SKM-1 treated with dmso at 0.1 percent for 144 hours (cell line): ENCODE data around the gene RPL35.
A peak's percentile ranks its signal among the peaks of the same experiment; 100 is the strongest.

Experiments
- DNase-seq: peaks from one replicate; lab custom pipeline; 2025; ENCODE audit not compliant: unreplicated experiment; lab: John Stamatoyannopoulos, UW

The RPL35 gene

DNA sequence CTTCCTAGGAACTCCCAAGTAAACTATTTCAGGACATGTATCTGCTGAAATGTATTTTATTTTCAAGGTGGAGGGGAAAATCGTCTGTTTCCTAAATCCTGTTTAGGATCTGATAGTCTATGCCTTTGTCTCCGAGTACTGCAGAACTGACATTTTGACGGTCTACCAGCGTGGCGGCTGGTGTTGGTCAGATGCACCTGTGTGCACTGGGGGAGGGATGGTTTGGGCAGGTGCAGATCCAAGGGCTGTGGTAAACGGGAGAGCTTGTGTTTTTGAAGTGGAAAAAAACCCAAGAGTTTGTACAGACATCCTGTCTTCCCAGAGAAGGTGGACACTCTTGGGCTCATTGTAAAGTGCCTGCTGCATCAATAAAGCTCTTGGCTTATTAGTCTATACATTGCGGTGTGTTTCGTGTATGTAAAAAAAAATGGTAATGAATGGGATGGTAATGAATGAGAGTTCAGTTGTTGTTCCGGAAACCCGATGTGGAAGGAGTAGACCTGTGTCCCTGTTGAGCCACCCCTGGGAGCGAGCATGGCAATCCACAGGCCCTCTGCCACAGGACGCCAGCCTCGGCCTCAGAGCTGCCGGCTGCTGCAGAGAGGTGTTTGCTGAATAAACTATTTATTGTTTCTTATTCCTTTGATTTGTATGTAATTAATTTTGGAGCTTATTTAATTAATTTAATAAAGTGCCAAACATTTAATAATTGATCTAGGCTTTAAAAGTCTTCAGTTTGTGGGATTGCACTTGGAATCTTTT, 15.4 kb upstream of the RPL35 start:
- no peak for DNase-seq

DNA sequence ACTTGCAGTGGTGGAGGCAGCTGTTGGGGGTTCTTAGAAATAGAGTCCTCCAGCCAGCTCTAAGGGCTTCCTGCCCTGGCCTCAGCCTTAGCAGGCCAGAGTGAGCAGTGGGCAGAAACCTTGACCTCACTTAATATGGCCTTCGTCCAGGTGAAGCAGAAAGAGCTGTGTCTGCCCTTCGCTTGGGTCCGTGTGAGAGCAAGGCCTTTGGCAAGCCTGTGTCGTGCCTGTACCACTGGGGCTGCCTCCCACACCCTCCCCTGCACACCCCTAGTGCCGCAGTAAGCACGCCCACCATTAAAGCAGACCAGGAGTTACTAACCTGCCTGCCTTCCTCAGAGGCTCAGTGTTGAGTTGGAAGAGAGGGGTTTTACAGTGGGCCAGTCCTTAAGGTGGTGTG, 13.7 kb upstream of the RPL35 start:
- no peak for DNase-seq

DNA sequence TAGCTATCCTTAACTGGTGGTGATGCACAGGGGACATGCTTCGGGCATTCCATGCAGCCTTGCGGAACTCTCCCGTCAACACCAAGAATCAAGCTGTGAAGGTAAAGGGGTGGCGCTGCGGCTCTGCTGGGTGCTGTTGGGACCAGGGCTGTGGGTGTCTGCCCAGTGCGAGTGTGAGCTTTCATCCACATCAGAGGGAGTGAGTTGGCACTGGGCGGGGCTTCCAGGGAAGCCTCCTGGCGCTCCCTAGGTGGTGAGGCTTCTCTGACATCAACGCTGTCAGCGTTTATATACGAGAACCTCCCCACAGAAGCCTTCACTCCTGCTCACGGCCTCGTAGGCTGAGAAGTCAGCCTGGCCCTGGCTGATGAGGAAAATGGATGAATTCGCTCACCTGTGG, 11.9 kb upstream of the RPL35 start:
- DNase-seq: no peak

DNA sequence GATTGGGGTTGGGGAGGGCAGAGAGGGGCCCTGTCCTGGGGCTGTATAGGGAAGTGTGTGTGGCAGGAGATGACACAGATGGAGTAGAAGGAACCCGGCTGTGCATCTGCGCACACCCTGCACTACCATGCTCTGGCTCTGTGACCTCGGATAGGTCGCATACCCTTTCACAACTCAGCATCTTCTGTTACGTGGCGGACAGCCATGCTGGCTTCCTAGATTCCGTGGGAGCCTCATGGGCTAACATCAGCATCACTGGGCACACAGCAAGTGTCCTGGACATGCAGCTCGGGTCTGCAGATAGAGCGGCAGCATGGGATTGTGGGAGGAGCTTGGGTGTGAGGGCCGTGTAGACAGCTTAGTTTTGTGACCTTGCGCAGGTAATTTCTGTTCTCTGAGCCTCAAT, 9.4 kb upstream of the RPL35 start:
- DNase-seq: no peak

DNA sequence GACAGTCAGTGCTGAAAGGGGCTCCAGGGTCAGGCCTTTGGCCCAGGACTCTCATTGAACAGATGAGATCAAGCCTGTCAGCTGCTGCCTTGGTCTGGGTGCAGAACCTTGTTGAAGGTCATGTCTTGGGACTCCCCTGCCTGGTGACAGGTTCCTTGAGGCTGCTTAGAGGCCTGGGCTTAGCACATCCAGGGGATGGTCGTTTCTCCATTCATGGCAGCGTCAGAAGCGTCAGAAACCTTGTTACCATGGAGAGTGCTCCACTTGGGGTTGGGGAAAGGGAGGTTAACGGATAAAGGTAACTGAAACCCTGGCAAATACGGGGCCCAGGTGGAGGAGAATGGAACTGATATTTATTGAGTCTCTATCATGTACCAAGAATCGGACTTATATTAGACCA, 9.0 kb upstream of the RPL35 start:
- no peak for DNase-seq

DNA sequence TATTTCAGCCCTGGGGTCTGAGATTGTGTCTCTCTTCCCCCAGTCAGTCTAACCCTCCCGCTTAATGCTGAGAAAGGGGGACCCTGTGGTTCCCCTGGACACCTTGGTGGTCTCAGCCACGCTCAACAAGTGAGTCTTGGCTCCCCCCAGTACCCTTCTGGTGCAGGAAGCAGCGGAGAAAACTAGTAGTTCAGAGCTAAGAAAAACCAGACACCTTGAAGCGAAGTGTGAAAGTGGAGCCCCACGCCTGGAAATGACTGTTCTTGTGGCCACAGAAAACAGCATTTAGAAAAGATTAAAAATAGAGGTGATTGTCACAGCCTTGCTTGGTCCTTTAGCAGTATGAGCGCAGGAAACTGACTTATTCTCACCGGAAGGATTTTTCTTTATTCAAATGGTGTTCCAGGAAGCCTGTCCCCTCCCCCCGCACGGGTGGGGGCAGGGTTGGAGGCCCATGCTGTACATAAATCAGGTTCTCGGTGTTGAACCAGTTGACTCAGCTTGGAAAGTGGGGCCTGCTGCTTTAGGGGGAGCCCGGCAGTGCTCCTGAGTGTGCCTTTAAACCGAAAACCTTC, 8.3 kb upstream of the RPL35 start:
- no peak for DNase-seq

DNA sequence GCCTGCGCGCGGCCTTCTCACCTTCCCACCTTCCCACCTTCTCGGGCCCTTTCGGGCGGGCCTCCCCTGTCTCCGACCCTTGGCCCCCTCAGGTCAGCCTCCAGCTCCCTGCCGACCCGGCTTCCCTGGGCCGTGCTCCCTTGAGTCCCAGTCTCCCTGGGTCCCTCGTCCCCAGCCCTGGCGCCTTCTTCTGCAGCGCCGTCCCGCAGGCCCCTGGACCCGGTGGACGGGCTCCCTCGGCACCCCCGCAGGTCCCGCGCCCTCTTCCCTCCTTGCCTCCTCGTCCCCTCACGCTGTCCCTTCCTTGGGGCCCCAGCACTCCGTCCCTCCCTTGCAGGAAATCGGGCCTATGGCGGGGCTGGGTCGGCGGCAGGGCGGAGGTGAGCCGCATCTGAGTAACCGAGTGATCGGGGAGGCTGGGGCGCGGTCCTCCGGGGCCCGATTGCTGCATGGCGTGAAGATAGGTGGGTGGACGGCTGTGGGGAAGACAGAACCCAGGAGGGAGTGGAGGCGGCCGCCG, 7.8 kb upstream of the RPL35 start:
- DNase-seq: no peak

DNA sequence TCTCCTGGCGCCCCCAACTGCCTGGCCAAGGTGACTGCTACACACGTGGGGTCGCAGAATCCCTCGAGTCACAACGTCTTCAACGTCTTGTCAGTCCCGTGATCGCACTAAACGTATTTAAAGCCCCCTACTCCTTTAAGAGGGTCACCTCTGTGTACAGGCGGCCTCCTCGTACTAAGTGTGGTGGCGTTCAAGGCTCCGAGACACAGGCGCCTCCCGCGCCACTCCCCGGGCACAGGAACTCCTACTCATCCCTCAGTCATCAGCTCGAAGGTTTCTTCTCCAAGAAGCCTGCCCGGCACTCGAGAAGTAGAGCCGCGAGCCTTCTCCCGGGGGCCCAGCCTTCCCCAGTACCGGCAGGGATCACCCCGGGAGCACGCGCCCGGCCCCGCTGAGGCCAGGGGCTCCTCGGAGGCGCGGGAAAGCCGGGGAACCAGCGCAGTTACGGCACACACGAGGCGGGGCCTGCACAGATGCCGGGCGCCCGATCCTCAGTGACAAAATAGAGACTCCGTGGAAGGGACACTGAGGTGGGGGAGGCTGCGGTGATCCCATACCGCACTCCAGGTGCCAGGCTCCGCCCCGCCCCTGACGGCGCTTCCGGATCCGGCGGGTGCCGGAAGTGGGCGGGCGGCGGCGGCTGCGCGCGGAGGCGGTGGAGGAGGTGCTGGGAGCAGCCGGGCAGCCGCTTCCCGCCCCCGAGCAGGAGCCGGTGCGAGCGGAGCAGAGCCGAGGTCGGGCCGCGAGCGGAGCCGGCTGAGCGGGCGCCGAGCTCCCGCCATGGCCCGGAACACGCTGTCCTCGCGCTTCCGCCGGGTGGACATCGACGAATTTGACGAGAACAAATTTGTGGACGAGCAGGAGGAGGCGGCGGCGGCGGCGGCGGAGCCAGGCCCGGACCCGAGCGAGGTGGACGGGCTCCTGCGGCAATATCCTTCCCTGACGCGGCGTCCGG, 7.0 kb upstream of the RPL35 start:
- DNase-seq: peak; percentile 88

DNA sequence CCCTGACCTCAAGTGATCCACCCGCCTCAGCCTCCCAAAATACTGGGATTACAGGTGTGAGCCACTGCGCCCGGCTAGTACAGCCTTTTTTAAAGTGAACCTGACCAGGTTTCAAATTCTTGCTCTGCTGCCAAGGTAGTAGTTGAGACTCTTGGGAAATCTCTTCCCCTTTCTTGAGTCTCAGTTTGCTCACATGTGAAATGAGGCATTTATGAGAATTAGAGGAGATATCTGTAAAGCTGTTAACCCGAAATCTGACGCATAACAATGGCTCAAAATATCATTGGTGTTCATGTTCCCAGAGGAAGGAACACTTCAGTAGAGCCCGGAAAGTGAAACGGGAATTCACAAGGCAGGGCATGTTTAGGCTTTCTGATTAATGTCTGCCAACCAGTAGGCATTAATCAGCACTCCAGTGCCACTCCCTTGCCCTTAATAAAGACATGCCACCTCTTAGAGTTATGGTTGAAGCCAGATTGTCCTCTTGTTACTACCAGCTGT, 1.7 kb upstream of the RPL35 start:
- no peak for DNase-seq

DNA sequence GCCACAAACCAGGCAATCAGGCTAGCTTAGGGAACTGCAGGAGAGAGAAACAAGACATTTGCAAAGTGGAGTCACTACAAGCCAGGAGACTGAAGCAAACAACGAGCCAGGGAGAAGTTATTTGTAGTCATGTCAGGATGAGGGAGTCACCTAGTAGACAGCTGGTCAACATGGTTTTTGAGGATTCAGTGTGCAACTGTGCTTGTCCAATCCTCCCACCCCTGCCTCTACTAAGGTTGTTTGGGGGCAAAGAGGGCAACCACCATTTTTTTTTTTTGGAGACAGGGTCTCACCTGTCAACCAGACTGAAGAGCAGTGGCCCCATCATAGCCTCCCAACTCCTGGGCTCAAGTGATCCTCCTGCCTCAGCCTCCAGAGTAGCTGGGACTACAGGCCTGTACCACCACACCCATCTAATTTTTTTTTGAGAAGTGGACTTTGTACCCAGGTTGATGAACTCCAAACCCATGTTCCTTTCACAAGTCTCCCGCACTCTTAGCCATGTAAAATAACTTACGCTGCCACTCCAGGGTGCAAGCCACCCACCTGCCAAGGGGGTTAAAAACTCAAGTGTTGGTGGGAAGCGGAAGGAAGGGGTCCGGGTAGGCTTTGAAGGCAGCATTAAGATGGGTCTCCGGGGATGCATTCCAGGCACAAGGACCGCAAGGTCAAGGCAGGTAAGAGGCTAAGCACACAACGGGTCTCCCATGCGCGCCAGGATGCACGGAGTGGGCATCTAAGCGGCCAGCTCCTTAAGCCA, 995 bp downstream of the RPL35 start:
- DNase-seq: no peak

DNA sequence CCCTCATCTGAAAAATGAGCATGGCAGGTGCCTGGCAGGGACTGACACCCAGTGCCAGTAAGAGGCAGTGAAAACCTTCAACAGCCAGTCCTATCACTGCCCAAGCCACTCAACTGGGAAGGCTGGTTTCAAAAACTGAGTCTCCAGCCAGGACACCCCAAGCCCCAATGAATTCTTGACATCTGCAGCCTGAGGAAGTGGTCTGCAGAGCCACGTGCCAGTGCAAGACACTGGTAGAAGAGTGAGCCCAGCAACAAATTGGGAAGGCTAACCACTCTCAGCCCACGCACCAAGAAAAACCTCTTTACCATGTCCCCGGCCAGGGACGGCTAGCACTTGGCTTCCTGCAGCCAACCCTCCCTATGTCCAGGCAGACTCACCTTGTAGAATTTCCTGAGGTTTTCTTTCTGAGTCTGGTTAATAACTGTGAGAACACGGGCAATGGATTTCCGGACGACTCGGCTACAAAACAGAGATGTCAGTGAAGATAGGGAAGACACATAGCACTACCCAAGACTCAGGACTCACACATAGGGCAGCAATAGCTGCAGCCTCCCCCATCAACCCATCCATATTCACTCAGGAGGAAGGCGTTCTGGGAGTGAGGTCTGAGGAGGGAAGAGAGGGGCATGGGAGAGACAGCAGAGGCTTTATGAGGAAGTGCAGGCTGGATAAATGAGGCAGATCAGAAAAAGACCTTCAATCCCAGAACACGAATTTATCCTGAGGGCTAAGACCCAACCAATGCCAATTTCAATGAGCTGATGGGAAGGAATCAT, 1.8 kb downstream of the RPL35 start:
- no peak for DNase-seq

DNA sequence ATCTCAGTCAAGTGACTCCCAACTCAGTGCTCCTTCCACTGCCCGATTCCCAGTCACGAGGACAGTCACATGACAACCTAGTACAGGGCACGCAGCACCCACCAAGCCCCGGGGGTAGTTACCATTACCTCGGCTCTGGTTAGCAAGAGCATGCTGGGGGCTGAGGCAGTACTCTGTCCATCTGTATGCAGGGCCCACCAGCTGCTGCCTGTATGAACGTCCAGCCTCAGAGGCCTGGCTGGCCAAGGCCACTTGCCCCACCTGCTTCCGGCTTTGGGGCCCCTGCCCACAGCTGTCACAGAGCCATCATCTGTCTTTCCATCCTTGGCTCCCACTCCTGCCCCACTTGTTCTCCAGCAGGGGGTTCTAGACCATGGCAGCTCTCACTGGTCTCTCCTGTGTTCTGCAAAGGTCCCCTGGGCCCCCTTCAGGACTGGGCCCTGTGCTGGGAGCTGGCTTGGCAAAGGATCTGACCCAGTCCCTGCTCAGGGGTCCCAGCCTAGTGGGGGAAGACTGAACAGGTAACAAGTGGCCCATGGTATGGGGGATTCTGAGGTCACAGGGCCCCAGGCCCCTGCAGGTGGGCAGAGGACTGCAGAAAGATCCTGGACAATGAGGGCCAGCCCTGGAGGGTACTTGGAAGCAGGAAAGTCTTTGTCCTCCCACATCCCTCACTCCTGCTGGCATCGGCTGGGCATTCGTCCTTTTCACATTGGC, 3.3 kb downstream of the RPL35 start:
- DNase-seq: no peak

DNA sequence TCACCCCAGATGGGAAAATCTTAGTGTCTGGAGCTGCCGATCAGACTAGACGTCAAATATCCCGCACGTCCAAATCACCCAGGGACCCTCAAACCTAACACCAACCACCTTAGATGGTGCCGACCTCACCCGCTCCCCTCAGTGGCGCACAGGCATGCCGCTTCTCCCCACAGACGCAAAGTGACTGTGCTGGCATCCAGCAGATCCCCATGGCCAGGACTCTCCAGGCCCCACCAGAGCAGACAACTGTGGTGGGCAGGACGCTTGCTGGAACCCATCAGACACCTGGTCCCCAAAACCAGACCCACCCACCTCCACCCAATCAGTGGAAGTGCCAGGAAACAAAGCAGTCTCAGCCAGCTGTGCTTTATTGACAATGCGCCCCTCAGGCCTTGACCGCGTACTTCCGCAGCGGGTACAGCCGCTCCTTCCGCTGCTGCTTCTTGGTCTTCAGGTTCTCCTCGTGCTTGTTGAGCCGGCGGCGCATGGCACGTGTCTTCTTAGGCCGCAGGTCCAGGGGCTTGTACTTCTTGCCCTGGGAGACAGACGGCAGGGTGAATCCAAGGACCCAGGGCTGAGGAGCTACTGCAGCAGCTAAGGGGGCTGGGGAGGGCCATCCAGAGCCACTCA, 4.1 kb downstream of the RPL35 start:
- no peak for DNase-seq

DNA sequence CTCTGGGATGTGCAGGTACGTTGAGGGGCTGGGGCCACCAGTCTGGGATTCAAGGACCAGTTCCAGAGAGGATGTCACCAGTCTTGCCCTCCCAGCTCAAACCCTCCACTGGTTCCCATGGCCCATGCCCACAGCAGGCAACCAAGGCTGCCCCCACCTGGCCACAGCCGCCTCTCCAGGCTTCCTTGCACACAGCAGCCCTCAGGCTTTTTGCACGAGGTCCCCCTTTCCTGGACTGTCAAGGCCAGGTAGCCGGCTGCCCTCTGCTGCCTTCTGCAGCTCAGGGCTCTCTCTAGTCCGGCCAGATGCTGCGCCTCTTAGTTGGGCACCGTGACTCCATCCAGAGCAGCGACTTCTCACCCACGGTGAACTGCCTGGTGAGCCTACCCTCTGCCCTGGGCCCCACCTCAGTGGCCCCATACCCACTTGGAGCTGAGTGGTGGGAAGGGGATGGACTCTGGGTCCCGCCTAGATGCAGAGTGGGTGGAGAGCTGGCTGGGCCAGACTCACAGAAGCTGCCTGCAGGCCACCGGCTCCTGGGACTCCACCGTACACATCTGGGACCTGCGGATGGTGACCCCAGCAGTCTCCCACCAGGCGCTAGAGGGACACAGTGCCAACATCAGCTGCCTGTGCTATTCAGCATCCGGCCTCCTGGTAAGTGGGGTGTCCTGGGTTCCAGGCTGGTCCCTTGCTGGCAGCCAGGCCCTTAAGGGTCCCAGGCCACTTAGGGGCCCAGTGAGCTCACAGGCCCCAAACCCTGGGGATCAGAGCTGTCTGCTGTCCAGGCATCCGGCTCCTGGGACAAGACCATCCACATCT, 5.6 kb downstream of the RPL35 start:
- peak; percentile 36 for DNase-seq

DNA sequence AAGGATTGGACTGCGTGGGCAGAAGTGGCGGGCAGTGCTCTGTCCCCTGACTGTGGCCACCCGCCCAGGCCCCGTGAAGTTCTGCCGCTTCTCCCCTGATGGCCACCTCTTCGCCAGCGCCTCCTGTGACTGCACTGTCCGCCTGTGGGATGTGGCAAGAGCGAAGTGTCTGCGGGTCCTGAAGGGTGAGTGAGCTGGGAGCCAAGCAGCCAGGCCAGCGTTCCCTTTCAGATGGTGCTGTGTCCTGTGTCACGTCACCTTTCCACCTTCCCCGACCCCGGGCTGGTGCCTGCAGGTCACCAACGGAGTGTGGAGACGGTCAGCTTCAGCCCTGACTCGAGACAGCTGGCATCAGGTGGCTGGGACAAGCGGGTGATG, 6.2 kb downstream of the RPL35 start:
- no peak for DNase-seq

DNA sequence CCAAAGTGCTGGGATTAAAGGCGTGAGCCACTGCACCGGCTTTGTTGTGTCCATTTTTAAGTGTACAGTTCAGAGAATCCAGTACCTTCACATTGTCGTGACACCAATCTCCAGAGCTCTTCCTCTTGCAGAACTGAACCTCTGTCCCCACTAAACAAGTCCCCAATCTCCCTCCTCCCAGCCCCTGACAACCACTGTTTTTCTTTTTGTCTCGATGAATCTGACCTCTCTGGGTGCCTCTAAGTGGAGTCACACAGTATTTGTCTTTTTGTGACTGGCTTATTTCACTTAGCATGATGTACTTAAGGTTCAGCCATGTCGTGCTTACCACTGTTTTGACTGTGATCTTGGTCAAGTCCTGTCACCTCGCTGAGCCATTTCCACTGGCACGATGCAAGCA, 6.9 kb downstream of the RPL35 start:
- no peak for DNase-seq

DNA sequence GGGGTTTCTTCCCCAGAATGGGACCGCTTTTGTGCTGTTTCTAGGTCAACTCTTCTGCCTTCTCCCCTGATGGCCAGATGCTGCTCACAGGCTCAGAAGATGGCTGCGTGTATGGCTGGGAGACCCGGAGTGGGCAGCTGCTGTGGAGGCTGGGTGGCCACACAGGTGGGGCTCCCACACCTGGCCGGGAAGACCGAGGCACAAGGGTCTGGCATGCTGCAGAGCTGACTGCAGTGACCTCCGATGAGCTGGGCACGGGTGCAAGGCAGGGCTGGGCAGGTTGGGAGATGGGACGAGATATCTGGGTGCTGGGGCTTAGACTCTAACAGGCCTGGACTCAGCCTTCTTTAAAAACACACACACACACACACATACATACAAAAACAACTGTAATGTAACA, 7.6 kb downstream of the RPL35 start:
- no peak for DNase-seq

DNA sequence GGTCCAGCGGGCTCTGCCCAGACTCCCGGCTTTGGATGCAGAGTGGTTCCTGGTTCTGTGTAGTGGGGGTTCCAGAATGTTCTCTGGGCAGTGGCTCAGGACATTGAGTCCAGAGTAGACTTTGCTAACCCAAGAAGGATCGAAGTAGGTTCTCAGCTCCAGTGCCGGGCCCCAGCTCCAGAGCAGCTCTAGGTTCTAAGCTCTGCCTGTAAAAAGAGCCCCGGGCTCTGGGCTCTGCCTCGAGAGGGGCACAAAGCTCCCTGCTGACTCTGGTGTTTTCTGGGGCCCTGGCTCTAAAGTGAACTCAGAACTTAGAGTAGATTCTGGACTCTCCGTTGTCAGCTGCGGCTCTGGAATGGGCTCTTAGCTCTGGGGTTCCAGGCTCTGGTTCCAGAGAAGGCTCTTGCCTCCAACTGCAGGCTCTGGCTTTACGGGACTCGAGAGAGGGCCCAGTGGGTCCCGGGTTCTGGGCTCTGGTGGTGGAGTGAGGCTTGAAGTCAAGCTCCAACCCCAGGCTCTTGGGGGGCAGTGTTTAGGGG, 8.1 kb downstream of the RPL35 start:
- DNase-seq: no peak
